Keratinocyte (primary cell): ENCODE data around the gene PGAP3. TPM values are rescaled to one million over a fixed set of nuclear protein-coding genes. Genes with fewer than 3 reads are reported as not detected.

Experiments
- DNase-seq: peaks from one replicate; pipeline ENCODE4 v3.0.0-alpha.2; 2011; ENCODE audit warnings: low read depth, missing footprints, low spot score
- FAIRE-seq: peaks from 2 replicates; lab custom pipeline; 2011; peaks lifted over from hg19 to GRCh38; lab: Jason Lieb, UNC
- H2AFZ ChIP-seq: 2 replicates; pipeline ENCODE4 v1.6.0; 2012; ENCODE audit warnings: low read length, control low read depth, inconsistent platforms; ENCODE audit not compliant: control insufficient read depth
- H3K27ac ChIP-seq: 2 replicates; pipeline ENCODE4 v1.5.1; 2011; ENCODE audit warnings: low read length; ENCODE audit not compliant: control insufficient read depth, insufficient read depth
- H3K27me3 ChIP-seq: 3 replicates; pipeline ENCODE4 v1.6.0; 2011; ENCODE audit warnings: low read length; ENCODE audit not compliant: control insufficient read depth, insufficient read depth; ENCODE audit errors: extremely low read depth
- H3K36me3 ChIP-seq, 2 experiments: 2 replicates in 1 of 2; 3 replicates in 1 of 2; pipeline ENCODE4 v1.5.1; 2011; ENCODE audit warnings: low read length in 2 of 2, mild to moderate bottlenecking in 1 of 2; ENCODE audit not compliant: control insufficient read depth in 2 of 2, insufficient read depth in 2 of 2; ENCODE audit errors: extremely low read depth in 1 of 2
- H3K4me1 ChIP-seq: 3 replicates; pipeline ENCODE4 v1.5.1; 2011; ENCODE audit warnings: low read length; ENCODE audit not compliant: control insufficient read depth, insufficient read depth; ENCODE audit errors: extremely low read depth
- H3K4me2 ChIP-seq: 3 replicates; pipeline ENCODE4 v1.6.0; 2011; ENCODE audit warnings: low read depth, low read length; ENCODE audit not compliant: control insufficient read depth, insufficient read depth; ENCODE audit errors: extremely low read depth
- H3K4me3 ChIP-seq, 3 experiments: fragments of 200-600 bp in 1 of 3; sonication (generic) in 1 of 3; 2 replicates in 2 of 3; 3 replicates in 1 of 3; pipeline ENCODE4 v1.5.1; 2011 to 2016; ENCODE audit warnings: low read length in 3 of 3, mild to moderate bottlenecking in 3 of 3, control low read depth in 2 of 3, inconsistent platforms in 1 of 3, low read depth in 1 of 3, mixed read lengths in 1 of 3, mixed run types in 1 of 3, moderate library complexity in 1 of 3; ENCODE audit not compliant: control insufficient read depth in 2 of 3, insufficient read depth in 2 of 3; ENCODE audit errors: extremely low read depth in 1 of 3
- H3K79me2 ChIP-seq: 2 replicates; pipeline ENCODE4 v1.6.0; 2012; ENCODE audit warnings: low read length; ENCODE audit not compliant: control insufficient read depth, insufficient read depth
- H3K9ac ChIP-seq: 3 replicates; pipeline ENCODE4 v1.6.0; 2011; ENCODE audit warnings: low read length; ENCODE audit not compliant: control insufficient read depth, insufficient read depth; ENCODE audit errors: extremely low read depth
- H3K9me1 ChIP-seq: 3 replicates; pipeline ENCODE4 v1.6.0; 2011; ENCODE audit warnings: low read length; ENCODE audit not compliant: control insufficient read depth, insufficient read depth; ENCODE audit errors: extremely low read depth
- H3K9me3 ChIP-seq: 2 replicates; pipeline ENCODE4 v1.5.1; 2012; ENCODE audit warnings: low read depth, low read length; ENCODE audit not compliant: control insufficient read depth
- H4K20me1 ChIP-seq: 3 replicates; pipeline ENCODE4 v1.6.0; 2011; ENCODE audit warnings: low read length; ENCODE audit not compliant: control insufficient read depth, insufficient read depth; ENCODE audit errors: extremely low read depth
- EZH2 ChIP-seq: IDR thresholded peaks from one replicate; pipeline ENCODE4 v1.6.1; 2012; ENCODE audit warnings: inconsistent platforms, mild to moderate bottlenecking, low read length, moderate library complexity
- dilution Hi-C: fragments of 300-500 bp; cut with MboI; formaldehyde crosslinking; loops from one replicate; pipeline ENCODE4 v1.7.0; 2020; ENCODE audit warnings: low sequenced_read_pairs; ENCODE audit not compliant: extremely low pct_ligation_motif_present
- polyA plus RNA-seq, 5 experiments: library from polyadenylated mRNA; depleted of rRNA in 3 of 5; stranded (reverse) in 3 of 5; stranded (forward) in 1 of 5; unstranded in 1 of 5; fragments of >200 nt; gene quantifications; 1 replicate in 1 of 5; 2 replicates in 3 of 5; 3 replicates in 1 of 5; pipeline versions ENCODE4 v1.2.1 to v1.2.3, GENCODE V29; 2011 to 2012; ENCODE audit warnings: missing spikeins in 2 of 5, low read depth in 1 of 5, low replicate concordance in 1 of 5
- TF ChIP-seq, protein P1 (sequence below), 3 experiments: IDR thresholded peaks in 1 of 3; conservative IDR thresholded peaks in 1 of 3; optimal IDR thresholded peaks in 1 of 3; 2 replicates in 2 of 3; 3 replicates in 1 of 3; pipeline versions ENCODE3 to v1.5.1; 2011; ENCODE audit warnings: low read length in 3 of 3, mild to moderate bottlenecking in 3 of 3, moderate library complexity in 2 of 3, control low read depth in 1 of 3, inconsistent platforms in 1 of 3; ENCODE audit not compliant: insufficient read depth in 2 of 3; ENCODE audit errors: extremely low read depth in 1 of 3

Gene PGAP3
- polyA plus RNA-seq, 1 donor (not counting 4 experiments of a cell fraction or from before 2014, with no cell fraction given): 5.6 TPM

DNA sequence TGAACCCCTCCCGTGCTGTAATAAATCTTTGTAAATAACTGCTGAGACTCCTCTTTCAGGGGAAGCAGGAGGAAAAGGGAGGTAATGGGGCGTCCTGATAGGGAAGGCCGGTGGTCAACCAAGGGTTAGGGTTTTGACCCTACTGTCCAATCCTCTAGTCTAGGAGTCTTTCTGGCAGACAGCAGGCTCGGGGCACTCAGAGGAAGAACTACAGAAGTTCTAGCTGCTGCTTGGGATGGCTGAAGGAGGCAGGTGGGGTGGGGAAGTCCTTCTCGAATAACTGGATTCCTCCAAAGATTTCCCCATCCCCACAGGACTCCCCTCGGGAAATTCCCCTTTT, 51.3 kb downstream of the PGAP3 start:
- Histone ChIP-seq H3K27me3 (no peaks in the 10 kb centered on the region), H3K4me1 (peaks cover 18% of the 10 kb centered on the region), H3K9ac (peak overlapping the region; percentile 81), H3K4me2 (peak overlapping the region; percentile 90), H3K79me2 (peaks cover 29% of the 10 kb centered on the region), H3K9me3 (no peaks in the 10 kb centered on the region), H2AFZ (peak overlapping the region; percentile 83), H4K20me1 (no peaks in the 10 kb centered on the region), H3K4me3 (peak overlapping the region; percentile 85 to 93 (median 89)), H3K27ac (peak overlapping the region; percentile 73), H3K36me3 (no peaks in the 10 kb centered on the region), H3K9me1 (no peaks in the 10 kb centered on the region)
- no peak for DNase-seq
- FAIRE-seq: no peak
- no peak for TF ChIP-seq EZH2
- TF ChIP-seq, protein P1, sequence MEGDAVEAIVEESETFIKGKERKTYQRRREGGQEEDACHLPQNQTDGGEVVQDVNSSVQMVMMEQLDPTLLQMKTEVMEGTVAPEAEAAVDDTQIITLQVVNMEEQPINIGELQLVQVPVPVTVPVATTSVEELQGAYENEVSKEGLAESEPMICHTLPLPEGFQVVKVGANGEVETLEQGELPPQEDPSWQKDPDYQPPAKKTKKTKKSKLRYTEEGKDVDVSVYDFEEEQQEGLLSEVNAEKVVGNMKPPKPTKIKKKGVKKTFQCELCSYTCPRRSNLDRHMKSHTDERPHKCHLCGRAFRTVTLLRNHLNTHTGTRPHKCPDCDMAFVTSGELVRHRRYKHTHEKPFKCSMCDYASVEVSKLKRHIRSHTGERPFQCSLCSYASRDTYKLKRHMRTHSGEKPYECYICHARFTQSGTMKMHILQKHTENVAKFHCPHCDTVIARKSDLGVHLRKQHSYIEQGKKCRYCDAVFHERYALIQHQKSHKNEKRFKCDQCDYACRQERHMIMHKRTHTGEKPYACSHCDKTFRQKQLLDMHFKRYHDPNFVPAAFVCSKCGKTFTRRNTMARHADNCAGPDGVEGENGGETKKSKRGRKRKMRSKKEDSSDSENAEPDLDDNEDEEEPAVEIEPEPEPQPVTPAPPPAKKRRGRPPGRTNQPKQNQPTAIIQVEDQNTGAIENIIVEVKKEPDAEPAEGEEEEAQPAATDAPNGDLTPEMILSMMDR (optimal IDR thresholded peaks at IDR 0.05 in 1 of 3, IDR thresholded peaks at IDR 0.05 in 1 of 3, conservative IDR thresholded peaks at IDR 0.05 in 1 of 3; ENCODE audit: extremely low read depth in 1 of 3, insufficient read depth in 2 of 3, low read length in 3 of 3): no peak
- dilution Hi-C loops: no loop called here

DNA sequence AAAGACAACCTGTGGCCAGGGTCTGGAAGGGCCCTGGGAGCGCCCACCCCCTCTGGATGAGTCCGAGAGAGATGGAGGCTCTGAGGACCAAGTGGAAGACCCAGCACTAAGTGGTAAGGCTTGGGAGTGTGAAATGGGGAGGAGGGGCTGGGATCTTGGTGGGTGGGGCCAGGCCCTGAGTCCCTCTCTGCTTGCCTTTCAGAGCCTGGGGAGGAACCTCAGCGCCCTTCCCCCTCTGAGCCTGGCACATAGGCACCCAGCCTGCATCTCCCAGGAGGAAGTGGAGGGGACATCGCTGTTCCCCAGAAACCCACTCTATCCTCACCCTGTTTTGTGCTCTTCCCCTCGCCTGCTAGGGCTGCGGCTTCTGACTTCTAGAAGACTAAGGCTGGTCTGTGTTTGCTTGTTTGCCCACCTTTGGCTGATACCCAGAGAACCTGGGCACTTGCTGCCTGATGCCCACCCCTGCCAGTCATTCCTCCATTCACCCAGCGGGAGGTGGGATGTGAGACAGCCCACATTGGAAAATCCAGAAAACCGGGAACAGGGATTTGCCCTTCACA, 52.2 kb downstream of the PGAP3 start:
- Histone ChIP-seq H3K9ac (no peak overlapping the region), H3K9me3 (no peaks in the 10 kb centered on the region), H3K27me3 (no peaks in the 10 kb centered on the region), H3K36me3 (no peaks in the 10 kb centered on the region), H2AFZ (no peak overlapping the region), H3K27ac (no peak overlapping the region), H3K79me2 (peaks cover 29% of the 10 kb centered on the region), H3K4me2 (no peak overlapping the region), H3K4me1 (peaks cover 25% of the 10 kb centered on the region), H3K4me3 (no peak overlapping the region), H3K9me1 (no peaks in the 10 kb centered on the region), H4K20me1 (no peaks in the 10 kb centered on the region)
- TF ChIP-seq EZH2: no peak
- TF ChIP-seq, protein P1 (optimal IDR thresholded peaks at IDR 0.05 in 1 of 3, IDR thresholded peaks at IDR 0.05 in 1 of 3, conservative IDR thresholded peaks at IDR 0.05 in 1 of 3; ENCODE audit: extremely low read depth in 1 of 3, insufficient read depth in 2 of 3, low read length in 3 of 3): no peak
- DNase-seq (no peak), FAIRE-seq (no peak)
- dilution Hi-C loops: no loop called here
